ENCODE results near the gene PLA2G3.

DNA sequence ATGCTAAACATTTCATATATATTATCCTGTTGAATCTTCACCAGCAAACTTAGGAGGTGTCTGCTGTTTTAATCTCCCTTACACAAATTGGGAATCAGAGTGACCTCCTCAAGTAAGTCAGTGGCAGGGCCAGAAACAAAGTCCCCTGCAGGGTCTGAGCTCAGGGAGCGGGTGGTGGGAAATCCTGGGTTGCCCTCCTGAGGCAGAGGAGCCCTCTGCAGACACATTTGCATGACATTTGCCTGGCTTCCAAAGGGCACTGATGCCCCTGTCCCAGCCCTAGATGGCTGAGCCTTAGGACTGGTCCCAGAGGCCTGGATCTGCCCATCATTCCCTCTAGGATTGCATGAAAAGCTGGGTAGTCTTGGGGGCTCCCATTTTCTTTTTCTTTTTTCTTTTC lies 19.7 kb downstream of the PLA2G3 start:
- TF ChIP-seq, protein P1, sequence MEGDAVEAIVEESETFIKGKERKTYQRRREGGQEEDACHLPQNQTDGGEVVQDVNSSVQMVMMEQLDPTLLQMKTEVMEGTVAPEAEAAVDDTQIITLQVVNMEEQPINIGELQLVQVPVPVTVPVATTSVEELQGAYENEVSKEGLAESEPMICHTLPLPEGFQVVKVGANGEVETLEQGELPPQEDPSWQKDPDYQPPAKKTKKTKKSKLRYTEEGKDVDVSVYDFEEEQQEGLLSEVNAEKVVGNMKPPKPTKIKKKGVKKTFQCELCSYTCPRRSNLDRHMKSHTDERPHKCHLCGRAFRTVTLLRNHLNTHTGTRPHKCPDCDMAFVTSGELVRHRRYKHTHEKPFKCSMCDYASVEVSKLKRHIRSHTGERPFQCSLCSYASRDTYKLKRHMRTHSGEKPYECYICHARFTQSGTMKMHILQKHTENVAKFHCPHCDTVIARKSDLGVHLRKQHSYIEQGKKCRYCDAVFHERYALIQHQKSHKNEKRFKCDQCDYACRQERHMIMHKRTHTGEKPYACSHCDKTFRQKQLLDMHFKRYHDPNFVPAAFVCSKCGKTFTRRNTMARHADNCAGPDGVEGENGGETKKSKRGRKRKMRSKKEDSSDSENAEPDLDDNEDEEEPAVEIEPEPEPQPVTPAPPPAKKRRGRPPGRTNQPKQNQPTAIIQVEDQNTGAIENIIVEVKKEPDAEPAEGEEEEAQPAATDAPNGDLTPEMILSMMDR (IDR thresholded peaks at IDR 0.05; ENCODE audit: low read depth, low read length) = no peak
- no peak for TF ChIP-seq EZH2phosphoT487 (IDR thresholded peaks at IDR 0.05; ENCODE audit: low read depth)

Measured in OCI-LY3 (cell line).